Islet precursor cell (in vitro differentiated cells): ENCODE data around the gene FUT8.

Experiments
- DNase-seq: peaks from one replicate; pipeline ENCODE4 v3.0.0-alpha.2; 2018

FUT8 gene

DNA sequence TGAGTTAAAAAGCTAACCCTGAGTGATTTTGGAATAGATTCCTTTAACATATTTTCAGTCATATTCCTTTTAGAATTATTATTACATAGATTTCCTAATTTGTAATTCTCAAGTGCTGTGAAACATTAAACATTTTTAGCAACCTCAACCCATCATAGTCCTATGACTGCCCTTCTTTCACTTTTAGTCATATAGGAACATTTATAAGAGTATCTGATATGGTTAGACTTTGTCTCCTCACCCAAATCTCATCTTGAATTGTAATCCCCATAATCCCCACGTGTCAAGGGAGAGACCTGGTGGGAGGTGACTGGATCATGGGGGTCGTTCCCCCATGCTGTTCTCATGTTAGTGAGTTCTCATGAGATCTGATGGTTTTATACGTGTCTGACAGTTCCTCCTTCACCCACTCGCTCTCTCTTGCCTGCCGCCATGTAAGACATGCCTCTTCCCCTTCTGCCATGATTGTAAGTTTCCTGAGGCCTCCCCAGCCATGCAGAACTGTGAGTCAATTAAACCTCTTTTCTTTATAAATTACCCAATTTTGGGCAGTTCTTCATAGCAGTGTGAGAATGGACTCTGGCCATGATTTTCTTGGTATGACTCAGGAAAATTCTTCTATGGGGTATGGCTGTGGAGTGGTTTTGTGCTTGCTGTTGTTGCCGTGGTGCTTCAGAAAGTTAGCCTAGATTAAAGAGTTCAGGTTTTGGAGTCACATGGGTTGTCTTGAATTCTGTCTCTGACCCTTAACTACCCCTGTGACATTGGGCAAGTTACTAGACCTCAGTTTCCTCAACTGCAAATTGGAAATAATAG lies 83.9 kb downstream of the FUT8 start:
- no peak for DNase-seq

DNA sequence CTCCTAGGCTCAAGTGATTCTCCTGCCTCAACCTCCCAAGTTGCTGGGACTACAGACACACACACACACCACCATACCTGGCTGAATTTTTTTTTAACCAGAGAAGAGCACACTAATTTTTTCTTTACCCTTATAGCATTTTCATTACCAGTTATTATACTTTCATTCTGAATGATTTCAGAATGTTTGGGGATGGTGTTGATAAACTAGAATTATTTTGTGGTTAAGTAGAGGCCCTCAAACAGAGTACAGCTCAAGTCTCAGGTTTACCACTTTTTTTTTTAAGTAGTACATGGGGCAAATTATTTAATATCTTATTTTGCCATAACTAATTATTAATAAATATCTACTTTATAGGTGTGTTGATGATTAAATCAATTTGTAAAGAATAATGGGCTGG lies 86.6 kb downstream of the FUT8 start:
- no peak for DNase-seq

DNA sequence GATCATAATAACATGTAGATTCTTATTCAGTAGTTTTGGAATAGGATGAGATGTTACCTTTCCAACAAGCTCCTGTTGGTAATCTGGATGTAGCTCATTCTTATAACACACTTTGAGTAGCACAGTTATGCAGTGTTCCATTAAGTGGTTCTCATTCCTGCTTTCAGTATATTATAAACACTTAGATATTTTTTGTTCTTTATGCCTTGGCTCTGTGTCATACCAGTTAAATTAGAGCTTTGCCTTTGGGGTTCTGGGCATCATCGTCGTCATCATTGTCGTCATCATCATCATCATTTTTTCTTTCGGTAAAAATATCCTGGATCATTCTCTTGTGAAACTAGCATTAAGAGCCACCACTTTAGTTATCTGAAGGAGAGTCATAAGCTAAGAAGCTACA lies 87.5 kb downstream of the FUT8 start:
- DNase-seq: no peak

DNA sequence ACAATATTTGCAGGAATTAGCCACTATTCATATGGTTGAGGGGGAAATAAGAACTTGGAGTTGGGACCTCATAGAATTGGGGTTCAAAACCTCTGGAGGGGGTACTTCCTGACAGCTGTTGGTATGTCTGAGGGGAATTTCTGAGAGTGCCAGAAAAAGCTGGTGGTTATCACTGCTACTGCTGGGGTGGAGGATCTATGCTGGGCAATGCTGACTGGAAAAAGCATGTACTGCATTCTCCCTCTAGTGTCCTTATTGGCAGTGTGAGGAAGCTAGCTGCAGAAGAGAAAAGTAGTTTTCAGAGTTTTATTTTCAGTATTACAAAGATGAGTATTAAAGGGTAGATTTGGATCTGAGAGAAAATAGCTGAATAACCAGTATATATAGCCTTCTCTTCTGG lies 88.8 kb downstream of the FUT8 start:
- DNase-seq: no peak

DNA sequence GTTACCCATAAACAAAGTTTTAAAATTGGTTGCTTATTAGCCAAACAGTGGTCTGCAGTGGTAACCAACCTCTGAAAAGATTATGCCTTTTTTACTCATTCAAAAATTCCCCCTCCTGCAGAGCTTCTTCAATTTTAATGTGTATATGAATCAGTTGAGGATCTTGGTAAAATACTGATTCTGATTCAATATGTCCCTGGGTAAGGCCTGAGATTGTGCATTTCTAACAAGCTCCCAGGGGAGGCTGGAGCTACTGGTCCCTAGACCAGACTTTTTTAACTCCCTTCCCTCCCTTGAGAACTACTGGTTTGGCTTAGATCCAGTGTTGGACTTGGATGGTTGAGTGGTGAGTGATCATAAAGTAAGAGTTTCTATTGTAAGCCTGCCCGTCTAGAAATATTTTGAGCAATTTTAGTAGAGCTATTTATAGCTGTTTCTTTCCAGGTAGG lies 90.2 kb downstream of the FUT8 start:
- DNase-seq: no peak

DNA sequence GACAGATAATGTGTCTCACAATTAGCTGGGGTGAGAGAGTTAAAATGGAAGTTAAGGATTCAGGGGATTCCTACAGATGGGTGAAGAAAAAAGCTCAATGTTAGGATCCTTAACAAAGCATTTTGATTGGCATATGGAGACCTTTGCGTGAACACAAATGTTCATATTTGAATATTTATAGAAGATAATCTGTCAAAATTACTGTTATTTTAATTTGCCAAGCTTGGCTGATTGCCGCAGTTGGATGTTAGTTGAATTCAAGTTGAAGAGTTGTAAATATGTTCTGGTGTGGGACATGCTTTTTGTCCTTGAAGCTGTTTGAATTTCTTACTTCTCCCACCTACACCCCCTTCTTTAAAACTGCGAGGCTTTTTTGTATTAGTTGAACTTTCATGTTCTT lies 91.2 kb downstream of the FUT8 start:
- no peak for DNase-seq

DNA sequence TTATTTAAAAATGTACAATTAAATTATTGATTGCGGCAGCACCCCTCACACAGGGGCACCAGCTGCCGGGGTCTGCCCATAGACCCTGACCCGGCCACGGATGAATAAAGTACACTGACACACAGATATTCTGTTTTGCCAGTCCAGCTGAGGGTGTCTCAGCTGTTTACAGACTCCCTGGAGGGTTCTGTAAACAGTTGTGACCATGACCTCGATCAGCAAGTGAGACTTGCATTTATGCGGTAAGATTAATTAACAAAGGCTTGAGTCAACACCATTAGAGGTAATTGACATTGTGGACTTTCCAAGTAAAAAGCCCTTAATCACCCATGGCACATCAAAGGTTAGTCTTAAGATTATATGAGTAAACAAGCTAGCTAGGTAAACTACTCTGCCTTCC lies 94.3 kb downstream of the FUT8 start:
- DNase-seq: no peak

DNA sequence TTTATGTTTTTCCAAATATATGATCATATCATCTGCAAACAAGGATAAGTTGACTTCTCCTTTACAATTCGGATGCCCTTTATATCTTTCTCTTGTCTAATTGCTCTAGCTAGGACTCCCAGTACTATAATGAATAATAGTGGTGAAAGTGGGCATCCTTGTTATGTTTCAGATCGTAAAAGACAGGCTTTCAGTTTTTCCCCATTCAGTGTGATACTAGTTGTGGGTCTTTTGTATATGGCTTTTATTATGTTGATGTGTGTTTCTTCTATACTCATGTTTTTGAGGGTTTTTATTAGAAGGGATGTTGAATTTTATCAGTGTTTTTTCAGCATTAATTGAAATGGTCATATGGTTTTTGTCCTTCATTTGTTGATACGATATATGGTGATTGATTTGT lies 97.3 kb downstream of the FUT8 start:
- DNase-seq: no peak

DNA sequence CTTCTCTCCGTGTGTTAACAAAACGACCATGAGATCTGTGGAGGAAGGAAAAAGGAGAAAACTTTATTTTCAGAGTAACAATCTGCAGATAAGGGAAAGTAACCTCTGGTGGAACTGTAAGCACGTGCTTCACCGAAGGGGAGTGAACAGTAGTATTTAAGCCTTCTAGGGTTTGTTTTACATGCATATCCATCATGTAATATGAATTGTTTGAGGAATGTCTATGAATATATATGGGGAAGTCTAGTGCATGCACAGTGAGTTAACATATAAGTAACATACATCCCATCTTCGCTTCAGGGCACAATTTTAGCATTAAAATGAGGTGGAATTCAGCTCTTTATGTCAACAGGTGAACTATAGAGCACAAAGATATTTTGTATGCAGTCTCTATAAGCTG lies 101.1 kb downstream of the FUT8 start:
- DNase-seq: no peak

DNA sequence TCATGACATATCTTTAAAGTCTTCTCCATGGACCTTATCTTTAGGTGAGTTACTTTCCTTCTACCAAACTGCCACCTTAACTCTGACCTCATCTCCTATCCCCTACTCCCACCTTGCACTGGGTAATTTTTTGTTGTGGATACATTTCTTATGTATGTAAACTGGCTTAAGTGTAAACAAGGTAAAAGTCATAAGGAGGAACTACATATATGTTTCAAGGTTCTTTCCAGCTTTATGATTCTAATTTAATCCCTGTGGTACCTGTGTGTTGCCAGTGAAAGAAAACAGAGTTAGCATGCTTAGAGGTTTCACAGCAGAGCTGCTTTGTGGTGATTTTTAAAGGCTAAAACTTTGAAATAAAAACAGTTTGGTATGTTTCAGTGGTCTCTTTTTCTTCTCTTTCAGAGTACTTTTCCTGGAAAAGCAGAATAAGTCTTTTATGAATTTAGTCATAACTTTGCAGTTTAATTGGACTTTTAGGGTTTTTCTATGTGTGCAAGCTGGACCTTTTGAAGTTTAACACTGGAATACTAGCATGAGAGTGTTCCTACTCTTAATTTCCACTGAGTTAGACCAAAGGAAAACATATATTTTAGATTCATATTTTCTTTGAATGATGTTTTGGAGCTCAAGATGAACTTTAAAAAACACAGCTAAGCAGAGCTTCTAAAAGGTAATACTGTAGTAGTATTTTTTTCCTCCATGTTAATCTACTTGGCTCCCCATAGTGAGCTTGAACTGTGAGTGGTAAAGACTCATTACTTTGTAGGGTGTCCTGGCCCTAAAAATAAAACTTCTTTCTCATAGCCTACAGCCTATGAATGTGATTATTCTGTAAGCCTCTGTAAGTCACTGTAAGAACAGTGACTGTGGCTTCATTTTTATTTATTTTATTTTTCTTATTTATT lies 105.4 kb downstream of the FUT8 start:
- no peak for DNase-seq

DNA sequence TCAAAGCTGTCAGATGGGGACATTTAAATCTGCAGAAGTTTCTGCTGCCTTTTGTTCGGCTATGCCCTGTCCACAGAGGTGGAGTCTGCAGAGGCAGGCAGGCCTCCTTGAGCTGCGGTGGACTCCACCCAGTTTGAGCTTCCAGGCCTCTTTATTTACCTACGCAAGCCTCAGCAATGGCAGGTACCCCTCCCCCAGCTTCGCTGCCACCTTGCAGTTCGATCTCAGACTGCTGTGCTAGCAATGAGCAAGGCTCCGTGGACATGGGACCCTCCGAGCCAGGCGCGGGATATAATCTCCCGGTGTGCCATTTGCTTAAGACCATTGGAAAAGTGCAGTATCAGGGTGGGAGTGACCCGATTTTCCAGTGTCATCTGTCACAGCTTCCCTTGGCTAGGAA lies 115.5 kb downstream of the FUT8 start:
- no peak for DNase-seq

DNA sequence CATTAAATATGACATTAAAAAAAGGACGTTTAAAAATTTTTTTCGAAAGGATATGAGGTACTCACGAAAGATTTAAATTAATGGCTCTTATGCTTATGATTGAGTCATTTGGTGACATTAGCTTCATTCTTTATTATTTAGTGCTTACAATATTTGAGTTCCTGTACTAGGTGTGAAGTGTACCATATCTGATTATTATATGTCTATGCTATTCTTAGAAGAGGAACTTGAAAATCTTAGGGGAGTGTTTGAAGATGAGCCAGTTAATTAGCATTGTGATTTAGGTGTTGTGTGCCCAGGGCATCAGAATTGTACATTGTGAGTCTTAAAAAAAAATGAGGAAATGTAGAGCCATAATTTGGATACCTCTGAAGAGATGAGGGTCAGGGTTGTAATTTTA lies 118.6 kb downstream of the FUT8 start:
- DNase-seq: no peak

DNA sequence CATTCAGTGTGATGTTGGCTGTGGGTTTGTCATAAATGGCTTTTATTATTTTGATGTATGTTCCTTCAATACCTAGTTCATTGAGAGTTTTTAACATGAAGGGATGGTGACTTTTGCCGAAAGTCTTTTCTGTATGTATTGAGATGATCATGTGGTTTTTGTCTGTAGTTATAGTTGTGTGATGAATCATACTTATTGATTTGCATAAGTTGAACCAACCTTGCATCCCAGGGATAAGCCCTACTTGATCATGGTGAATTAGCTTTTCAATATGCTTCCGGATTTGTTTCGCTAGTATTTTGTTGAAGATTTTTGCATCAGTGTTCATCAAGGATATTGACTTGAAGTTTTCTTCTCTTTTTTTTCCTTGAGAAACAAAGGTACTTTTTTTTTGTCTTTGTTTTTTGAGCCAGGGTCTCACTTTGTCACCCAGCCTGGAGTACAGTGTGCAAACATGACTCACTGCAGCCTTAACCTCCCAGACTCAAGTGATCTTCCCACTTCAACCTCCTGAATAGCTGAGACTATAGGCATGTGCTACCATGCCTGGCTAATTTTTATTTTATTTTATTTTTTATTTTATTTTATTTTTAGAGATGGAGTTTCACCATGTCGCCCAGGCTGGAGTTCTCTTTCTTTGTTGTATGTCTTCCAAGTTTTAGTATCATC lies 121.3 kb downstream of the FUT8 start:
- no peak for DNase-seq

DNA sequence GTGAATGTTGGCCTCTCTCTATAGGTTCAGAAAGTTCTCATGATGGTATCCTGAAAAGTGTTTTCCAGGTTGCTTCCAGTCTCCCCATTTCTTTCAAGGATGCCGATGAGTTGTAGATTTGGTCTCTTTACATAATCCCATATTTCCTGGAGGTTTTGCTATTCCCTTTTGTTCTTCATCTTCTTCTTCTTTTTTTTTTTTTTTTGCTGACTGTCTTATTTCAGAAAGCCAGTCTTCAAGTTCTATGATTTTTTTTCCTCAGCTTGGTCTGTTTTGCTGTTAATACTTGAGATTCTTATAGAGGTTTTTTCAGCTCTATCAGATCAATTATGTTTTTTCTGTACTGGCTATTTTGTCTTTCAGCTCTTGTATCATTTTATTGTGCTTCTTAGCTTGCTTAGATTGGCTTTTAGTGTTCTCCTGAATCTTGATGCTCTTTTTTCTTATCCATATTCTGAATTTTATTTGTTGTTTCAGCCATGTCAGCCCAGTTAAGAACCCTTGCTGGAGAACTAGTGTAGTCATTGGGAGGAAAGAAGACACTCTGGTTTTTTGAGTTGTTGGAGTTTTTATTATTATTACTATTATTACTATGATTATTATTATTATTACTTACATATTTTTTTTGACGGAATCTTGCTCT lies 124.4 kb downstream of the FUT8 start:
- DNase-seq: no peak

DNA sequence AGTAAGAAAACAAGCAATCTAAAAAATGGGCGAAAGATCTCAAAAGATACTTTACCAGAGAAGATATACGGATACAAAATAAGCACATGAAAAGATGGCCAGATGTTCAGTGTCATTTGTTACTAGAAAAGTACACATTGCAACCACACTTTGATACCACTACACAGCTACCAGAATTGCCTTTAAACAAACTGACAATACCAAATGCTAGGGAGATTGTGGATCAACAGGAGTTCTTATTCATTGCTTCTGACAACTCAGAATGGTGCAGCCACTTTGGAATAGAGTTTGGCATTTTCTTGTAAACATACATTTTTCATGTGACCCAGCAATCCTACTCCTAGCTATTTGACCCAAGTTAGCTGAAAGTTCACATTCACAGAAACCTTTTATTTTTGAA lies 136.3 kb downstream of the FUT8 start:
- DNase-seq: no peak

DNA sequence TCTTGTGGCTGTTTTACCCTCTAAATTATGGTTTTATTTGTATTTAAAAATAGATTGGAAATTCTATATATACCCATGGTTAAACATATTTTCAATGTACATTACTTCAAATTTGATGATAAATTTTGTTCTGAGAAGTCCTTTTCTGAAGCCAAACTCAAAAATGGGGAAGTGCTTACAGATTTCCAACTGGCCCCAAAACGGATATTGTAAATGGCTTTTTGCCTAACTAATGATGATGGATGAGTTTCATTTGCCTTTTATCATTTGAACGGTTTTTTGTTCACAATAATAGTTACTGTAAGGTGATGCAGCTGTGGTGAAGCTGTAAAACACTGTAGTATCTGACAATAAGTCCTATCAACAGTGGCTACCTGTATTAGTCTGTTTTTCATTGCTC lies 136.9 kb downstream of the FUT8 start:
- no peak for DNase-seq

DNA sequence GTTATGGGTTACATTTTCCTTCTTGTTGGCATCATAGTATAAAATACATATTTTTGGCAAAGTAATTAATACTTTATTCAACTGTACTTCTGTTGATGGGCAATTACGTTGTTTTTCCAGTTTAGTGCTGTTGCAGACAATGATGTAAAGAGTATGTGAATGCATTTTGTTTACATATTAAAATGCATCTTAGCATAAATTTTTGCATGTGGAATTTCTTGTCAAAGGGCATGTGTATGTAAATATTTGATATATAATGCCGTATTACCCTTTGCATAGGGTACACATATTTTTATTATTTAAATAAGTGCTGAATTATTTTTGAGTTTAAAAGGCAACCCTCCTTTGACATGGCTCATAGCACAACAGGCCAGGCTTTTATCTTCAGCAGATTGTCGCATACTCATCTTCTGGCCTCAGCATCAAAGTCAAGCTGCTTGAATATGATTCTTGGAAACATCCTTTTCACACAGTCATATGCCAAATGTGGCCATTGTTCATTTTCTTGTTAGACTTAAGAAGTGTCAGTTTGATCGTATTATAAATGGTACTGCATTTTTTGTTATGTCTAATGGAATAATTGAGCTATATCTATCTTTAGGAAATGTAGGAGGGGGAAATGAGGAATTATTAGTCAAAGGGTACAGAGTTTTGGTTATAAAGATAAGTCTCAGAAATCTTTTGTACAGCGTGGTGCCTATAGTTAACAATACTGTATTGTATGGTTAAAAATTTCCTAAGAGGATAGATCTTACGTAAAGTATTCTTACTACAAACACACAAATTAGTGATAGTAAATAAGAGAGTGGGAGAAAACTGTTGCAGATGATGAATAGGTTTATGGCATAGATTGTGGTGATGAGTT lies 138.5 kb downstream of the FUT8 start:
- DNase-seq: no peak

DNA sequence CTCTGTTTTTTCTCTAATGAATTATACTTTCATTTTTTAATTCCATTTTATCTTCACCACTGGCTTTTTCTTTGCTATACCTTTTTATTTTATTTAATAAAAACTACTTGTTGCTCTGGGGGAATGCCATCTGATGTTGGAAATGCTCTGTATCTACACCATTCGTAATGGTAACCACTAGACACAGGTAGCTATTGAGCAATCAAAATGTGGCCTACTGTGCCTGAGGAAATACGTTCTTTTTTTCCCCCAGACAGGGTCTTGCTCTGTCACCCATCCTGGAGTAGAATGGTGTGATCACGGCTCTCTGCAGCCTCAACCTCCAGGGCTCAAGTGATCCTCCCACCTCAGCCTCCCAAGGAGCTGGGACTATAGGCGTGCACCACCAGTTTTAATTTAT lies 140.2 kb downstream of the FUT8 start:
- no peak for DNase-seq

DNA sequence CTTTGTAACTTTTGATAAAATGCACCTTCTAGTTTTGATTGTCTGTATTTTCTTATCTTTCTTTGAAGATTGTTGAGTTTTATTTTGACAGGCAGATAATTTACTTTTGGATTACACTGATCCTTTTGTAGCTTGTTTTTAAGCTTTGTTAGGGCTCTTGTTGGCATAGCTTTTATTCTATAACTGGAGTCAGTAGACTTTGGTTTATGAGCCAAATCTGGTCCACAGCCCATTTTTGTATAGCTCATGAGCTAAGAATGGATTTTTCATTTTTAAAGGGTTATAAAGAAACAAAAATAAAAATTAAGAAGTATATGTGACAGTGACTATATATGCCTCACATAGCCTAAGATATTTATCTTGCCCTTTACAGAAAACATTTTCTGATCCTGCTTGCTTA lies 142.3 kb downstream of the FUT8 start:
- no peak for DNase-seq

DNA sequence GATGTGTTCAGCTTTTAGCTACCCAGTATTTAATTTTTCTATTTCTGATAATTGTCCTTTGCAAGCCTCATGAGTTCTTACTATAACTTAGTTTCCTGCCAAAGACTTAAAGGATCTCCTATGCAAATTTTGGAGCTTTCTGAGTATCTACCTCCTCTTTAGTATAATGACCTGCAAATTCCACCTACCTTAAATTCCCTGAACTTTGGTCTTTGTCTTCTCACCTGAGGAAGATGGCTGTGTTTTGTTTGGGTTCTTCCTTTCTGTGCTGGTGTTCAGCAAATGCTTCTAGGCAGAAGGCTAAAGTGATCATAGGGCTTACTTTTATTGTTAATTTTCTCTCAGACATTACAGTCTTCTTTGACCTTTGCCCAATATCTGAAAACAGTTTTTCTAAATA lies 142.8 kb downstream of the FUT8 start:
- DNase-seq: no peak

DNA sequence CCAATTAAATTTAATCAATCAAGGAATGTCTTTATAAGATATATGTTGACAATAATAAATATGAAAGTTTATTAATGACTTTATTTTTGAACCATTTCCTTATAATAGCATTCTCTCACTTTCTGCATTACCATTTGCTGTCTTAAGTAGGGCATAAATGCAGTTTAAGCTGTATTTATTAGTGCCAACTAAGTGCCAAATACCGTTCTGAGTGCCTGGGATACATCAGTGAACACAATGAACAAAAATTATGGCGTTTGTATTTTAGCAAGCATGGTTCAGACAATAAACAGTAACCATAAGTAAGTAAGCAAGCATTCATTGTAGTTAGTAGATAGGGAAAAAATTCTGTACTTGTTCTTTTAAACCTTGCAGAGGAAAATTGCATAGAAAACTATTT lies 145.8 kb downstream of the FUT8 start:
- DNase-seq: no peak
